Esophagus muscularis mucosa (tissue), 4 donors: ENCODE data around the gene MT1E.

ENCODE experiments used
- EP300 ChIP-seq: sonication (generic); formaldehyde crosslinking; IDR thresholded peaks from one replicate; pipeline ENCODE4 v1.6.1; 2017; ENCODE audit warnings: antibody characterized with exemption
- POLR2A ChIP-seq: fragments of 450-650 bp; IDR thresholded peaks from one replicate; pipeline ENCODE4 v1.6.1; 2017; ENCODE audit warnings: antibody characterized with exemption, moderate library complexity, mild to moderate bottlenecking, low read depth
- TF ChIP-seq, protein P1 (sequence below), 3 experiments: fragments of 200-600 bp in 2 of 3; fragments of 450-650 bp in 1 of 3; sonication (generic) in 2 of 3; IDR thresholded peaks; one replicate each; pipeline ENCODE4 v1.5.1; 2017 to 2019; ENCODE audit warnings: antibody characterized with exemption in 3 of 3, mild to moderate bottlenecking in 2 of 3, moderate library complexity in 1 of 3

DNA sequence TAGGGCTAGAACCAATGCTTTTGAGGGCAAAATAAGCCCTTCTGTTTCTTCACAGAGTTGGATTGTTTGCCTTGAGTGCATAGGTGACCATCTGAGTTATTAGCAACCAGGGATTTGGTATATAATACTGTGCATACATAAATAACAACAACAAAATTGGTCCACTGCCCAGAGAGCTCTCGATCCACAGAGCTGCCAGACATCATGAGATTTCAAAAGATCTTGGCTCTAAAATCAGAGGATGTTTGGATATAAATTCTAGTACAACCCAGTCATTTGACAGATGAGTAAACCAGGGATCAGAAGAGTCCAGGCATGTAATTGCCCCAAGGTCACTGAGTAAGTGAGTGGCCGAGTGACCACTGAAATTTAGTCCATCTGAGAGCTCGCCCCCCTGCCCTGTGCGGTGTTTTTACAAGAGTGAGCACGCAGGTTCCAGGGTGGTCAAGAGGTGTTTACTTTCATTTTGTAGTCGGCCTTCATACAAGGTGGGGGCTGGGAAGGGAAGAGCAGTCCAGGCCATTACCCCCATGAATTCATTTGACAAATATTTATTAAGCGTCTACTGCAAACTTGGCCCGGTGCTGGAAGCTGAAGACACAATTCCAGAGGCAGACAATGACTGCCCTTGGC lies 19.0 kb upstream of the MT1E start:
- TF ChIP-seq POLR2A (no peak), EP300 (no peak)
- TF ChIP-seq, protein P1, sequence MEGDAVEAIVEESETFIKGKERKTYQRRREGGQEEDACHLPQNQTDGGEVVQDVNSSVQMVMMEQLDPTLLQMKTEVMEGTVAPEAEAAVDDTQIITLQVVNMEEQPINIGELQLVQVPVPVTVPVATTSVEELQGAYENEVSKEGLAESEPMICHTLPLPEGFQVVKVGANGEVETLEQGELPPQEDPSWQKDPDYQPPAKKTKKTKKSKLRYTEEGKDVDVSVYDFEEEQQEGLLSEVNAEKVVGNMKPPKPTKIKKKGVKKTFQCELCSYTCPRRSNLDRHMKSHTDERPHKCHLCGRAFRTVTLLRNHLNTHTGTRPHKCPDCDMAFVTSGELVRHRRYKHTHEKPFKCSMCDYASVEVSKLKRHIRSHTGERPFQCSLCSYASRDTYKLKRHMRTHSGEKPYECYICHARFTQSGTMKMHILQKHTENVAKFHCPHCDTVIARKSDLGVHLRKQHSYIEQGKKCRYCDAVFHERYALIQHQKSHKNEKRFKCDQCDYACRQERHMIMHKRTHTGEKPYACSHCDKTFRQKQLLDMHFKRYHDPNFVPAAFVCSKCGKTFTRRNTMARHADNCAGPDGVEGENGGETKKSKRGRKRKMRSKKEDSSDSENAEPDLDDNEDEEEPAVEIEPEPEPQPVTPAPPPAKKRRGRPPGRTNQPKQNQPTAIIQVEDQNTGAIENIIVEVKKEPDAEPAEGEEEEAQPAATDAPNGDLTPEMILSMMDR (IDR thresholded peaks at IDR 0.05): no peak
